CD14-positive monocyte (primary cell): ENCODE data around the gene MACROD2. TPM values are rescaled to one million over a fixed set of nuclear protein-coding genes. Genes with fewer than 3 reads are reported as not detected.

Source experiments
- DNase-seq, 3 donors: peaks; one replicate each; pipeline ENCODE4 v3.0.0-alpha.2; 2011 to 2022
- H2AFZ ChIP-seq: 2 replicates; pipeline ENCODE4 v1.6.0; 2012; ENCODE audit warnings: mild to moderate bottlenecking, low read depth, low read length, inconsistent platforms; ENCODE audit not compliant: insufficient read depth, poor library complexity, severe bottlenecking
- H3K27ac ChIP-seq, 2 donors: 1 replicate in 1 of 2; 2 replicates in 1 of 2; pipeline ENCODE4 v1.5.1; 2012 to 2013; ENCODE audit warnings: low read length in 2 of 2, control low read depth in 1 of 2, inconsistent platforms in 1 of 2, low read depth in 1 of 2, mild to moderate bottlenecking in 1 of 2
- H3K27me3 ChIP-seq, 2 donors: one replicate each; pipeline versions ENCODE4 v1.6.0 to v1.6.1; 2011 to 2013; ENCODE audit warnings: low read length in 2 of 2; ENCODE audit not compliant: control insufficient read depth in 2 of 2, insufficient read depth in 2 of 2
- H3K36me3 ChIP-seq, 2 donors: replicated peaks in 1 of 2; 1 replicate in 1 of 2; 2 replicates in 1 of 2; pipeline versions ENCODE4 v1.5.1 to v1.6.1; 2012 to 2013; ENCODE audit warnings: low read length in 2 of 2, control low read depth in 1 of 2, inconsistent platforms in 1 of 2, mild to moderate bottlenecking in 1 of 2; ENCODE audit not compliant: insufficient read depth in 2 of 2, control insufficient read depth in 1 of 2
- H3K4me1 ChIP-seq, 2 donors: 1 replicate in 1 of 2; 2 replicates in 1 of 2; pipeline versions ENCODE4 v1.5.1 to v1.6.1; 2012 to 2013; ENCODE audit warnings: low read length in 2 of 2, control low read depth in 1 of 2, inconsistent platforms in 1 of 2, mild to moderate bottlenecking in 1 of 2, moderate library complexity in 1 of 2; ENCODE audit not compliant: insufficient read depth in 2 of 2, control insufficient read depth in 1 of 2
- H3K4me2 ChIP-seq: replicated peaks from 2 replicates; pipeline ENCODE3; 2012; ENCODE audit warnings: low read length, moderate library complexity, mild to moderate bottlenecking; ENCODE audit not compliant: poor library complexity, severe bottlenecking; ENCODE audit errors: extremely low read depth
- H3K4me3 ChIP-seq, 3 experiments: fragments of 200-600 bp in 1 of 3; sonication (generic) in 1 of 3; replicated peaks in 1 of 3; 1 replicate in 2 of 3; 2 replicates in 1 of 3; pipeline ENCODE4 v1.5.1; 2011 to 2013; ENCODE audit warnings: low read length in 3 of 3, mild to moderate bottlenecking in 3 of 3, control low read depth in 2 of 3, low read depth in 2 of 3, inconsistent platforms in 1 of 3, moderate library complexity in 1 of 3
- H3K79me2 ChIP-seq: 2 replicates; pipeline ENCODE4 v1.6.0; 2012; ENCODE audit warnings: mild to moderate bottlenecking, control low read depth, inconsistent platforms, low read length, moderate library complexity; ENCODE audit not compliant: insufficient read depth
- H3K9ac ChIP-seq: 2 replicates; pipeline ENCODE4 v1.6.0; 2017; ENCODE audit warnings: low read length, mild to moderate bottlenecking; ENCODE audit not compliant: insufficient read depth, poor library complexity, severe bottlenecking
- H3K9me3 ChIP-seq, 2 donors: replicated peaks in 1 of 2; 1 replicate in 1 of 2; 2 replicates in 1 of 2; pipeline versions ENCODE4 v1.5.1 to v1.6.1; 2012 to 2013; ENCODE audit warnings: low read length in 2 of 2, control low read depth in 1 of 2; ENCODE audit not compliant: control insufficient read depth in 1 of 2, insufficient read depth in 1 of 2
- H4K20me1 ChIP-seq: 2 replicates; pipeline ENCODE4 v1.6.0; 2012; ENCODE audit warnings: mild to moderate bottlenecking, low read length, control low read depth, moderate library complexity; ENCODE audit not compliant: insufficient read depth
- H3K27ac Mint-ChIP-seq, 7 donors: one replicate each; pipeline ENCODE4 v1.8.0; 2020; ENCODE audit warnings: mild to moderate bottlenecking in 7 of 7, mixed read lengths in 7 of 7, moderate library complexity in 6 of 7, inconsistent platforms in 2 of 7
- H3K27me3 Mint-ChIP-seq, 3 donors: one replicate each; pipeline ENCODE4 v1.8.0; 2021 to 2022; ENCODE audit warnings: low read depth in 3 of 3, mild to moderate bottlenecking in 3 of 3, mixed read lengths in 3 of 3, moderate library complexity in 3 of 3, inconsistent platforms in 1 of 3
- H3K36me3 Mint-ChIP-seq, 2 donors: one replicate each; pipeline ENCODE4 v1.8.0; 2020; ENCODE audit warnings: mixed read lengths in 2 of 2, inconsistent platforms in 1 of 2, mild to moderate bottlenecking in 1 of 2
- H3K4me1 Mint-ChIP-seq: one replicate; pipeline ENCODE4 v1.8.0; 2020; ENCODE audit warnings: mild to moderate bottlenecking, mixed read lengths
- H3K4me3 Mint-ChIP-seq, 2 donors: one replicate each; pipeline ENCODE4 v1.8.0; 2020; ENCODE audit warnings: mild to moderate bottlenecking in 2 of 2, mixed read lengths in 2 of 2, moderate library complexity in 1 of 2
- H3K9me3 Mint-ChIP-seq, 7 donors: one replicate each; pipeline ENCODE4 v1.8.0; 2020 to 2022; ENCODE audit warnings: mixed read lengths in 7 of 7, mild to moderate bottlenecking in 6 of 7, moderate library complexity in 6 of 7, inconsistent platforms in 2 of 7
- WGBS: methylation state at CpG from one replicate; pipeline ENCODE4 v1.1.5; 2013; ENCODE audit warnings: missing lambda C conversion rate; ENCODE audit not compliant: insufficient coverage; 5-methylcytosine and 5-hydroxymethylcytosine counted together
- intact Hi-C, 2 donors: fragments of 100-400 bp; cut with micrococcal nuclease; formaldehyde crosslinking; loops; one replicate each; pipeline versions ENCODE4 v1.15.0 to v1.15.1; 2023
- polyA plus RNA-seq, 3 donors: library from polyadenylated mRNA; depleted of rRNA in 1 of 3; unstranded in 2 of 3; stranded (reverse) in 1 of 3; fragments of 300-500 nt in 2 of 3; fragments of >200 nt in 1 of 3; fragmentation: Illumina TruSeq in 2 of 3; gene quantifications; 1 replicate in 2 of 3; 2 replicates in 1 of 3; pipeline ENCODE4 v1.2.3, GENCODE V29; 2012 to 2021
- TF ChIP-seq, protein P1 (sequence below): fragments of 200-600 bp; IDR thresholded peaks from one replicate; pipeline ENCODE4 v1.8.0; 2022; ENCODE audit warnings: antibody characterized with exemption, mild to moderate bottlenecking

Gene MACROD2
- polyA plus RNA-seq, 3 donors: 0.23 TPM; not detected in 2

DNA sequence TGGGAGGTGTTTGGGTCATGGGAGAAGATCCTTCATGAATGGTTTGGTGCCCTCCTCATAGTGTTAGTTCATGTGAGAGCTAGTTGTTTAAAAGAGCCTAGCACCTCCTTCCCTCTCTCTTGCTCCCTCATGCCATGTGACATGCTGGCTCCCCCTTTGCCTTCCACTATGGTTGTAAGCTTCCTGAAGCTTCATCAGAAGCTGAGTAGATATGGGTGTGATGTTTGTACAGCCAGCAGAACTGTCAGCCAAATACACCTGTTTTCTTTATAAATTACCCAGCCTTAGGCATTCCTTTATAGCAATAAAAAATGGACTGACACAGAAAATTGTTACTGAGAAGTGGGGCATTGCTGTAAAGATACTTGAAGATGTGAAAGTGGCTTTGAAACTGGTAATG is 1073.2 kb downstream of the MACROD2 start:
- TF ChIP-seq, protein P1, sequence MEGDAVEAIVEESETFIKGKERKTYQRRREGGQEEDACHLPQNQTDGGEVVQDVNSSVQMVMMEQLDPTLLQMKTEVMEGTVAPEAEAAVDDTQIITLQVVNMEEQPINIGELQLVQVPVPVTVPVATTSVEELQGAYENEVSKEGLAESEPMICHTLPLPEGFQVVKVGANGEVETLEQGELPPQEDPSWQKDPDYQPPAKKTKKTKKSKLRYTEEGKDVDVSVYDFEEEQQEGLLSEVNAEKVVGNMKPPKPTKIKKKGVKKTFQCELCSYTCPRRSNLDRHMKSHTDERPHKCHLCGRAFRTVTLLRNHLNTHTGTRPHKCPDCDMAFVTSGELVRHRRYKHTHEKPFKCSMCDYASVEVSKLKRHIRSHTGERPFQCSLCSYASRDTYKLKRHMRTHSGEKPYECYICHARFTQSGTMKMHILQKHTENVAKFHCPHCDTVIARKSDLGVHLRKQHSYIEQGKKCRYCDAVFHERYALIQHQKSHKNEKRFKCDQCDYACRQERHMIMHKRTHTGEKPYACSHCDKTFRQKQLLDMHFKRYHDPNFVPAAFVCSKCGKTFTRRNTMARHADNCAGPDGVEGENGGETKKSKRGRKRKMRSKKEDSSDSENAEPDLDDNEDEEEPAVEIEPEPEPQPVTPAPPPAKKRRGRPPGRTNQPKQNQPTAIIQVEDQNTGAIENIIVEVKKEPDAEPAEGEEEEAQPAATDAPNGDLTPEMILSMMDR: no peak
- H3K36me3 ChIP-seq: no peaks in the 10 kb centered on the region

DNA sequence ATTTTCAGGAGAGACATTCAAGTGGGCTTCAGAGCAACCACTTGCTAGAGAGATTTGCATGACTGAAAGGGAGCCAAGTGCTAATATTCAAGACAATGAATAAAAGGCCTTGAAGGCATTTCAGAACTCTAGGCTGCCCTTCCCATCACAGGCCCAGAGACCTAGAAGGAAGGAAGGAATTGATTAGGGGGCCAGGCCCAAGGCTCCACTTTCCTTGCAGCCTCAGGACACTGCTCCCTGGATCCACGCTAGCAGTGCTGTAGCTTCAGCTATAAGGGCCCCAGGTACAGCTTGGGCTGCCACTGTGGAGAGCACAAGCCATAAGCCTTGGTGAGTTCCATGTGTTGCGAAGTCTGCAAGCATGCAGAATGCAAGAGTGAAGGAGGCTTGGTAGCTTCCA is 1074.0 kb downstream of the MACROD2 start:
- WGBS: 93% methylated on average over 1 of the region's 2 CpGs
- Histone ChIP-seq H3K9me3 (peaks cover 0 to 14% of the 10 kb centered on the region in 2 donors), H3K27ac (no peak overlapping the region), H4K20me1 (no peaks in the 10 kb centered on the region), H3K4me3 (no peak overlapping the region), H3K9ac (no peak overlapping the region), H3K36me3 (no peaks in the 10 kb centered on the region), H3K27me3 (no peaks in the 10 kb centered on the region), H2AFZ (no peak overlapping the region), H3K79me2 (no peaks in the 10 kb centered on the region), H3K4me1 (no peaks in the 10 kb centered on the region), H3K4me2 (no peak overlapping the region)
- Mint-ChIP-seq H3K4me3 (no peak overlapping the region), H3K9me3 (peaks cover 0 to 17% (median 11%) of the 10 kb centered on the region in 7 donors), H3K27me3 (peaks cover 0 to 1% (median 0%) of the 10 kb centered on the region in 3 donors), H3K36me3 (no peaks in the 10 kb centered on the region), H3K4me1 (no peaks in the 10 kb centered on the region), H3K27ac (no peak overlapping the region)
- DNase-seq: no peak
- TF ChIP-seq, protein P1: no peak
- intact Hi-C loops: no loop called here

More for the DNA sequence above, 1073.2 kb downstream of the MACROD2 start:
- H3K27me3 Mint-ChIP-seq: peaks cover 0 to 1% (median 0%) of the 10 kb centered on the region in 3 donors
- H3K27ac ChIP-seq: no peak overlapping the region
- no peak overlapping the region for H3K4me3 ChIP-seq
- no peak overlapping the region for H2AFZ ChIP-seq
- no peaks in the 10 kb centered on the region for H3K4me1 Mint-ChIP-seq
- no peak overlapping the region for H3K4me3 Mint-ChIP-seq
- no peak overlapping the region for H3K27ac Mint-ChIP-seq
- H3K9ac ChIP-seq: no peak overlapping the region
- peaks cover 0 to 10% of the 10 kb centered on the region in 2 donors for H3K9me3 ChIP-seq
- DNase-seq: no peak
- no peaks in the 10 kb centered on the region for H3K4me1 ChIP-seq
- no peaks in the 10 kb centered on the region for H3K27me3 ChIP-seq
- intact Hi-C loops: no loop called here
- no peaks in the 10 kb centered on the region for H4K20me1 ChIP-seq
- no peaks in the 10 kb centered on the region for H3K79me2 ChIP-seq
- H3K4me2 ChIP-seq: no peak overlapping the region
- H3K9me3 Mint-ChIP-seq: peaks cover 0 to 17% (median 10%) of the 10 kb centered on the region in 7 donors
- H3K36me3 Mint-ChIP-seq: no peaks in the 10 kb centered on the region
